Testis (tissue), 3 donors: Measurements from ENCODE around the gene HSH2D. TPM values are rescaled to one million over a fixed set of nuclear protein-coding genes. Genes with fewer than 3 reads are reported as not detected.

Experiments used
- DNase-seq: peaks from one replicate; pipeline ENCODE4 v3.0.0-alpha.2; 2019
- H3K27ac ChIP-seq, 2 donors: fragments of 200-600 bp; sonication (generic); one replicate each; pipeline ENCODE4 v1.5.1; 2019
- H3K27me3 ChIP-seq: fragments of 200-600 bp; sonication (generic); one replicate; pipeline ENCODE4 v1.5.1; 2019
- H3K36me3 ChIP-seq: fragments of 200-600 bp; sonication (generic); one replicate; pipeline ENCODE4 v1.5.1; 2017; ENCODE audit warnings: low read depth; ENCODE audit errors: missing control alignments
- H3K4me1 ChIP-seq: fragments of 200-600 bp; sonication (generic); one replicate; pipeline ENCODE4 v1.5.1; 2019
- H3K4me3 ChIP-seq, 2 donors: fragments of 200-600 bp; sonication (generic); one replicate each; pipeline ENCODE4 v1.5.1; 2017 to 2019
- H3K9me3 ChIP-seq: fragments of 200-600 bp; sonication (generic); one replicate; pipeline ENCODE4 v1.5.1; 2017
- POLR2A ChIP-seq: fragments of 450-650 bp; IDR thresholded peaks from one replicate; pipeline ENCODE4 v1.6.1; 2017; ENCODE audit warnings: antibody characterized with exemption, mild to moderate bottlenecking, moderate library complexity
- WGBS, 2 donors: methylation state at CpG; one replicate each; pipeline ENCODE4 v1.1.5; 2018; 5-methylcytosine and 5-hydroxymethylcytosine counted together
- intact Hi-C: fragments of 100-400 bp; cut with DNase I; formaldehyde crosslinking; loops from one replicate; pipeline ENCODE4 v1.15.1; 2023; ENCODE audit warnings: low total_unique reads
- polyA plus RNA-seq: library from polyadenylated mRNA; stranded (reverse); fragments of 350-450 nt; fragmentation: Illumina TruSeq; extraction: RNeasy Lipid Tissue Mini Kit (QIAGEN cat#74804); gene quantifications from one replicate; pipeline ENCODE4 v1.2.3, GENCODE V29; 2014; ENCODE audit warnings: low read depth, low replicate concordance; ENCODE audit not compliant: insufficient read depth
- total RNA-seq, 2 donors: library from RNA; depleted of rRNA; stranded (reverse); fragments of >200 nt; gene quantifications; one replicate each; pipeline ENCODE4 v1.2.3, GENCODE V29; 2016
- TF ChIP-seq, protein P1 (sequence below), 3 experiments: fragments of 450-650 bp in 2 of 3; fragments of 200-600 bp in 1 of 3; sonication (generic) in 1 of 3; IDR thresholded peaks; one replicate each; pipeline ENCODE4 v1.5.1; 2016 to 2019; ENCODE audit warnings: antibody characterized with exemption in 3 of 3, mild to moderate bottlenecking in 2 of 3, moderate library complexity in 1 of 3

Gene HSH2D
- total and polyA plus RNA-seq, 3 donors from 2014 or later: 0.55 to 1.6 (median 0.68) TPM

DNA sequence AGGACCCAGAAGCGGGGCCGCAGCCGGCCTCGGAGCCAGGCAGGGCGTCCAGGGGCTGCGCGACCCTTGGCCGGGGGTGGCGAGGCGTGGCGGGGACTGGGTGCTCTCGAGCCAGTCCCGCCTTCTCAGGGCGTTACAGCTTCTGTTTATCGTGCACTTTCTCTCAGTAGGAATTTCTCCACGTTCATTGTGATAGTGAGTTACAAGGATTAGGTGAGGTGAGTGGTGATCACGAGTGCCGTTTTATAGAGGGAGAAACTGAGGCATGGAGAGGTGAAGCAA, 54.8 kb downstream of the HSH2D start:
- Histone ChIP-seq H3K4me1 (peaks cover 13% of the 10 kb centered on the region), H3K27me3 (no peaks in the 10 kb centered on the region), H3K9me3 (no peaks in the 10 kb centered on the region), H3K36me3 (no peaks in the 10 kb centered on the region), H3K27ac (peak overlapping the region in 1 of 2 donors; percentile 80), H3K4me3 (peak overlapping the region; percentile 80 to 98)
- intact Hi-C loops: no loop called here
- WGBS, 2 donors: 1 to 2% methylated on average over 7 to 13 of the region's 18 CpGs
- TF ChIP-seq, protein P1, sequence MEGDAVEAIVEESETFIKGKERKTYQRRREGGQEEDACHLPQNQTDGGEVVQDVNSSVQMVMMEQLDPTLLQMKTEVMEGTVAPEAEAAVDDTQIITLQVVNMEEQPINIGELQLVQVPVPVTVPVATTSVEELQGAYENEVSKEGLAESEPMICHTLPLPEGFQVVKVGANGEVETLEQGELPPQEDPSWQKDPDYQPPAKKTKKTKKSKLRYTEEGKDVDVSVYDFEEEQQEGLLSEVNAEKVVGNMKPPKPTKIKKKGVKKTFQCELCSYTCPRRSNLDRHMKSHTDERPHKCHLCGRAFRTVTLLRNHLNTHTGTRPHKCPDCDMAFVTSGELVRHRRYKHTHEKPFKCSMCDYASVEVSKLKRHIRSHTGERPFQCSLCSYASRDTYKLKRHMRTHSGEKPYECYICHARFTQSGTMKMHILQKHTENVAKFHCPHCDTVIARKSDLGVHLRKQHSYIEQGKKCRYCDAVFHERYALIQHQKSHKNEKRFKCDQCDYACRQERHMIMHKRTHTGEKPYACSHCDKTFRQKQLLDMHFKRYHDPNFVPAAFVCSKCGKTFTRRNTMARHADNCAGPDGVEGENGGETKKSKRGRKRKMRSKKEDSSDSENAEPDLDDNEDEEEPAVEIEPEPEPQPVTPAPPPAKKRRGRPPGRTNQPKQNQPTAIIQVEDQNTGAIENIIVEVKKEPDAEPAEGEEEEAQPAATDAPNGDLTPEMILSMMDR (IDR thresholded peaks at IDR 0.05): no peak
- no peak for TF ChIP-seq POLR2A
- no peak for DNase-seq

DNA sequence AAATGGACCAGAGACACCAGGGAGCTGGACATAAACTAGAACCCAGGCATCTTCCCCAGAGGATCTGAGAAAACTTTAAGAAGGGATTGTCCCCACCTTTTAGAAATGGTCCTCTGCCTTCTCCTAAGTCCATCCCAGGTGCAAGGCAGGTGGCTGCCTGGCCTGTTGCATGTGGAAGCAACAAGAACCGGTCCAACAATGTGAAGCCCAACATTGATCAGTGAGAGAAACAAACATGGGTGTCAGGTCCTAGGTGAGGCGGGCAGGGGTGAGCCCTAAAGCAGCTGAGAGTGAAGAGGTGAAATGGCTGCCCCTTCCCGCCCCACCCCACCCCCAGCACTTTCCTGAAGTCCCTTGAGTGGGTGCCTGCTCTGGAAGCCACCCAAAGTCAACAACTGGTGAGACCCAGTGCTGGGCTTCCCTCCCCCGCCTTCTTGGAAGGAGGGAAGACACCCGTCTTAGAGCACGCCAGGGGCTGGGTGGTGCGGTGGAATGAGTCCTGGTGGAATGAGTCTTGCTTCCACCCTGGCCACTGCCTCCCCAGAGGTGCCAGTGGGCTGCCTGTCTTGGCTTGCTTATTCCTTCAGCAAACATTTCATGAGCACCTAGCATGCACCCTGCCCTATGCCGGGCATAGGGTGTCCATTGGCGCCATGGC, 55.9 kb downstream of the HSH2D start:
- 92% methylated on average over 2 to 9 of the region's 9 CpGs for WGBS, 2 donors
- H3K4me3 ChIP-seq: no peak overlapping the region
- no peaks in the 10 kb centered on the region for H3K27me3 ChIP-seq
- DNase-seq: no peak
- peaks cover 13% of the 10 kb centered on the region for H3K4me1 ChIP-seq
- no peaks in the 10 kb centered on the region for H3K9me3 ChIP-seq
- no peak overlapping the region for H3K27ac ChIP-seq
- no peaks in the 10 kb centered on the region for H3K36me3 ChIP-seq
- TF ChIP-seq, protein P1 (IDR thresholded peaks at IDR 0.05): no peak
- no peak for TF ChIP-seq POLR2A
- intact Hi-C loops: no loop called here

DNA sequence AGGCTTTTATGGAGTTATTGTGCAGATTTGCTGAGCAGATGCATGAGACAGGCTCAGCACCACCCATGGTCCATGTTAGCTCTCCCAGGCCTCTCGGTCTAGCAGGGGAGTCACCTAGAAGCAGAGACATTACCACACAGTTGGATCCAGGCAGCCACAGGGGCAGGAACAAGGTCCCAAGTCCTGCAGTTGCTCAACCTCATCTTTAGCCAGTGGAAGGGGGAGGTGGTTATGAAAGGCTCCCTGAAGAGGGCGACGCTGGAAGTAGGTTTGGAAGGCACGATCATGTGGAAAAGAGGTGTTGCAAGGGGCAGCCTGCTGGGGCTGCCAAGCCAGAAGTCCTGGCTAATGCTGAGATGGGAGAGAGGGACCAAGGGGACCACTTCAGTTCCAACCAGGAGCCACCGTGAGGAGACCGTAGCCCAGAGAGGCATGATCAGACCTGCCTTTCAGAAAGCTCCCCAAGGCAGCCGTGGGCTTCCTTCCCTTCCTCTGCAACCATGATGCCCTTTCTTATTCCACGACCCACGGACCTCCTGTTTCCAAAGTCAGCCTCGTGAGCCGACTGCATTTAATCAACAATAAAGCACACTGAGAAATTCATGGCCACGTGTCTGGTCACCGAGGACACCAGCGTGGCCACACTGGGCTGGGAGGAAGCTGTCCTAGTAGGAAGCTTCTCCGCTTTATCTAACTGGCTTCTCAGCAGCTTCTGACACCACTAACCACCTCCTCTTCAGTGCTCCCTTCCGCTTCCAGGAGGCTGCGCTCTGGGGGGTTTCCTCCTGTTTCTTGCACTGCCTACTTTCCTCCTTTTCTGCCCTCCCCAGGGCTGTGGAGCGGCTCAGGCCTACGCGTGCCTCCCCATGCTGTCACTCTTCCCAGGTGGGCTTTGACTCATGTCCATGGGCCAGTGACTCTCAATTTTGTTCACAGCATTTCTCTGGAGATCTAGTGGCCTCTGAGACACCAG, 56.8 kb downstream of the HSH2D start:
- H3K4me3 ChIP-seq: no peak overlapping the region
- 83 to 84% methylated on average over 19 to 20 of the region's 20 CpGs for WGBS, 2 donors
- TF ChIP-seq POLR2A: no peak
- TF ChIP-seq, protein P1 (IDR thresholded peaks at IDR 0.05): no peak
- intact Hi-C loops: no loop called here
- H3K27ac ChIP-seq: no peak overlapping the region
- peaks cover 17% of the 10 kb centered on the region for H3K4me1 ChIP-seq
- H3K9me3 ChIP-seq: no peaks in the 10 kb centered on the region
- DNase-seq: no peak
- no peaks in the 10 kb centered on the region for H3K27me3 ChIP-seq
- no peaks in the 10 kb centered on the region for H3K36me3 ChIP-seq

DNA sequence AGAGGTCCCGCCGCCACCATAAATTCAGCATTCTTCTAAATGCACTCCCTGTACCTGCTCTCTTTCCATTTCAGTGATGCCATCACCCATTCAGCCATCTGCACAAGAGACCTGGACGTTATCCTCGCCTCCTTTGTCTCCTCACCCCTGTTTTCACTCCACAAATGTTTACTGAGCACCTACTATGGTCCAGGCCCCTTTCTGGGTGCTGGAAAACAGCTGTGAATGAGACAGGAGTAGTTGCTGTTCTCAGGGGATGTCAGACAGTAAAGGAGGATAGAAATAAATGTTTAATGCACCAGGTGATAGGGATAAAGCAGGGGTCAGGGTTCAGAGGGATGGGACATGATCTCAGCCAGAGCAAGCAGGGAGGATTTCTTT, 57.5 kb downstream of the HSH2D start:
- Histone ChIP-seq H3K27ac (no peak overlapping the region), H3K27me3 (no peaks in the 10 kb centered on the region), H3K4me1 (peaks cover 22% of the 10 kb centered on the region), H3K4me3 (no peak overlapping the region), H3K9me3 (no peaks in the 10 kb centered on the region), H3K36me3 (no peaks in the 10 kb centered on the region)
- DNase-seq: no peak
- TF ChIP-seq, protein P1 (IDR thresholded peaks at IDR 0.05): no peak
- TF ChIP-seq POLR2A: no peak
- 87% methylated on average over 4 of the region's 4 CpGs for WGBS, 2 donors
- intact Hi-C loops: no loop called here
